ENCODE measurements around the gene REC8. TPM values are rescaled to one million over a fixed set of nuclear protein-coding genes. Genes with fewer than 3 reads are reported as not detected.
A peak's percentile ranks its signal among the peaks of the same experiment; 100 is the strongest.

The REC8 gene
- total and polyA plus RNA-seq, 4 donors = 2.3 to 4.7 (median 3.8) TPM

- no peaks in the 10 kb centered on the region for H3K36me3 ChIP-seq (ENCODE audit: control insufficient read depth in 4 of 4, insufficient read depth in 3 of 4, low read depth in 1 of 4, low read length in 3 of 4)
- H3K27ac ChIP-seq (ENCODE audit: low read depth in 1 of 2, low read length in 2 of 2) = peak overlapping the region; percentile 72 to 83
- H3K27me3 ChIP-seq (ENCODE audit: control insufficient read depth in 4 of 4, insufficient read depth in 4 of 4, low read length in 3 of 4) = no peaks in the 10 kb centered on the region
- peak overlapping the region in 1 of 2 donors; percentile 36 for H3K9ac ChIP-seq (ENCODE audit: low read depth in 1 of 2, low read length in 2 of 2)
- WGBS = 36% methylated on average over 7 of the region's 7 CpGs
- H3K4me1 ChIP-seq (ENCODE audit: control insufficient read depth in 4 of 4, insufficient read depth in 4 of 4, low read length in 3 of 4) = peaks cover 7 to 37% (median 30%) of the 10 kb centered on the region in 4 donors
- TF ChIP-seq ATF3 (IDR thresholded peaks at IDR 0.05) (no peak), RAD21 (IDR thresholded peaks at IDR 0.05) (peak; percentile 10 to 34), ZBTB33 (IDR thresholded peaks at IDR 0.05) (peak; percentile 43), TAF1 (conservative IDR thresholded peaks at IDR 0.05) (no peak), YY1 (IDR thresholded peaks at IDR 0.05) (peak; percentile 95), NR2F2 (IDR thresholded peaks at IDR 0.05) (peak; percentile 76), MAX (IDR thresholded peaks at IDR 0.05) (peak; percentile 61), SP1 (IDR thresholded peaks at IDR 0.05) (peak; percentile 88), RXRA (IDR thresholded peaks at IDR 0.05) (peak; percentile 79 to 89), EGR1 (IDR thresholded peaks at IDR 0.05; ENCODE audit: low read depth in 2 of 2) (no peak), HNF4G (IDR thresholded peaks at IDR 0.05) (no peak), HNF4A (conservative IDR thresholded peaks at IDR 0.05) (peak; percentile 79 to 85), FOXA1 (IDR thresholded peaks at IDR 0.05) (no peak), REST (IDR thresholded peaks at IDR 0.05) (peak; percentile 75), FOXA2 (IDR thresholded peaks at IDR 0.05) (no peak), JUND (IDR thresholded peaks at IDR 0.05) (no peak), CTCF (IDR thresholded peaks at IDR 0.05; ENCODE audit: low read depth, low read length, missing input control) (no peak), GABPA (IDR thresholded peaks at IDR 0.05 in 1 of 2, conservative IDR thresholded peaks at IDR 0.05 in 1 of 2) (peak in 1 of 2 donors; percentile 42)
- DNase-seq (ENCODE audit: low spot score) = no peak
- H3K4me3 ChIP-seq (ENCODE audit: low read depth in 1 of 3, low read length in 3 of 3) = peak overlapping the region in 1 of 3 donors; percentile 30
- no peaks in the 10 kb centered on the region for H3K9me3 ChIP-seq (ENCODE audit: control insufficient read depth in 4 of 4, low read length in 3 of 4)
Observed at GRCh38 chr14:24130717-24131548, 40.9 kb upstream of the REC8 start.
